K562 (cell line): ENCODE results near the gene UBLCP1. TPM values are rescaled to one million over a fixed set of nuclear protein-coding genes. Genes with fewer than 3 reads are reported as not detected.
A peak's percentile ranks its signal among the peaks of the same experiment; 100 is the strongest.

Source experiments
- ELF2 ChIP-seq: fragments of 250-450 bp; sonication (Bioruptor Pico); IDR thresholded peaks from 2 replicates; pipeline ENCODE4 v1.5.0; 2021; ENCODE audit warnings: mild to moderate bottlenecking
- SP2 ChIP-seq: IDR thresholded peaks from 2 replicates; pipeline ENCODE4 v1.6.1; 2011; ENCODE audit warnings: mild to moderate bottlenecking, low read depth, low read length, moderate library complexity; ENCODE audit not compliant: poor library complexity, severe bottlenecking; ENCODE audit errors: extremely low read depth
- ZNF431 ChIP-seq: sonication (generic); formaldehyde crosslinking; IDR thresholded peaks from 2 replicates; pipeline ENCODE4 v1.8.0; 2022; ENCODE audit warnings: mild to moderate bottlenecking, missing genetic modification reagents
- polyA plus RNA-seq, 8 experiments: library from polyadenylated mRNA; depleted of rRNA in 4 of 8; stranded (reverse) in 5 of 8; unstranded in 3 of 8; fragments of >200 nt; fragmentation: Nextera tagmentation in 2 of 8; fragmentation: Illumina TruSeq in 1 of 8; extraction: Ambion mirVana in 2 of 8; extraction: Trizol in 1 of 8; gene quantifications; 2 replicates each; pipeline versions ENCODE4 v1.2.1 to v1.2.3, GENCODE V29; 2011 to 2014; ENCODE audit warnings: inconsistent platforms in 1 of 8, missing spikeins in 1 of 8
- total RNA-seq, 7 experiments: library from RNA; depleted of rRNA in 6 of 7; stranded (reverse); fragments of >200 nt in 6 of 7; fragmentation: Illumina TruSeq in 2 of 7; extraction: Trizol in 2 of 7; gene quantifications; 2 replicates each; pipeline versions ENCODE4 v1.2.1 to v1.2.3, GENCODE V29; 2011 to 2021; ENCODE audit warnings: low replicate concordance in 1 of 7
- TF ChIP-seq, protein P1 (sequence below): fragments of 450-650 bp; IDR thresholded peaks from 2 replicates; pipeline ENCODE4 v1.6.1; 2016; ENCODE audit warnings: mild to moderate bottlenecking, moderate library complexity
- TF ChIP-seq, protein P2 (sequence below): sonication (generic); formaldehyde crosslinking; IDR thresholded peaks from 2 replicates; pipeline ENCODE4 v1.8.0; 2023; ENCODE audit warnings: missing genetic modification reagents, mild to moderate bottlenecking, borderline replicate concordance

UBLCP1 gene
- total and polyA plus RNA-seq, 9 of the 15 experiments (the other 6 are each of a cell fraction or from before 2014, with no cell fraction given), result 18.8 to 39.8 (median 30.2) TPM

DNA sequence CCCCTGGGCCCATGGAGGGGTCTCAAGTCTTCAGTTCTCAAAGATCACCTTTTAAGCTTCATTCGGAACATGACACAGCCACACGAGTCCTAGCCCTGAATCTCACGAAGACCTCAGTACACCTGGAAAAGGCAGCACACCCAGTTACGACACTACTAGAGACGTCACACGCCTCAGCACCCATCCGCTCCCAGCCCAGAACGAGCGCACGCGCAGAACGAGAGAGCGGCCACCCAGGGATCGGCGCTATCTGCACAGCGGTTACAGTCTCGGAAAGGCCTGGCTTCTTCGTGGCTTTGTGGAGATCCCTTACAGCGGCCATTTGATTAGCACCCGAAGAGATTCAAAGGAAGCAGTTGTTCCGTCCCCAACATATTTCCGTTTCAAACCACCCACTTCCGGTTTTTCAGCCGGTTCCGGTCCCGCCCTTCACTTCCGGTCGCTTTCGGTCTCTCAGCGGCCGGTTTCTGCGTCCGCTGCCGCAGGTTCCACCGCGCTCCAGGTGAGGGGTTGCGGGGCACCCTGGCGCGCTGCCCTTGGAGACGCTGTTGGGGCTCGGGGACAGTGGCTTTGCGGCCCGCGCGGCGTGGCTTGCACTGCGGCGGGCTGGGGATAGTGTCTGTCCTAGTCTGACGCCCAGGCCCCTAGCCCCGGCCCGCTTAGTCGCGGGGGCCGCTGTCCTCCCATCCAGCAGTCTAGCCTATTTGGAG lies at the start of gene UBLCP1 (continued):
- TF ChIP-seq, protein P1, sequence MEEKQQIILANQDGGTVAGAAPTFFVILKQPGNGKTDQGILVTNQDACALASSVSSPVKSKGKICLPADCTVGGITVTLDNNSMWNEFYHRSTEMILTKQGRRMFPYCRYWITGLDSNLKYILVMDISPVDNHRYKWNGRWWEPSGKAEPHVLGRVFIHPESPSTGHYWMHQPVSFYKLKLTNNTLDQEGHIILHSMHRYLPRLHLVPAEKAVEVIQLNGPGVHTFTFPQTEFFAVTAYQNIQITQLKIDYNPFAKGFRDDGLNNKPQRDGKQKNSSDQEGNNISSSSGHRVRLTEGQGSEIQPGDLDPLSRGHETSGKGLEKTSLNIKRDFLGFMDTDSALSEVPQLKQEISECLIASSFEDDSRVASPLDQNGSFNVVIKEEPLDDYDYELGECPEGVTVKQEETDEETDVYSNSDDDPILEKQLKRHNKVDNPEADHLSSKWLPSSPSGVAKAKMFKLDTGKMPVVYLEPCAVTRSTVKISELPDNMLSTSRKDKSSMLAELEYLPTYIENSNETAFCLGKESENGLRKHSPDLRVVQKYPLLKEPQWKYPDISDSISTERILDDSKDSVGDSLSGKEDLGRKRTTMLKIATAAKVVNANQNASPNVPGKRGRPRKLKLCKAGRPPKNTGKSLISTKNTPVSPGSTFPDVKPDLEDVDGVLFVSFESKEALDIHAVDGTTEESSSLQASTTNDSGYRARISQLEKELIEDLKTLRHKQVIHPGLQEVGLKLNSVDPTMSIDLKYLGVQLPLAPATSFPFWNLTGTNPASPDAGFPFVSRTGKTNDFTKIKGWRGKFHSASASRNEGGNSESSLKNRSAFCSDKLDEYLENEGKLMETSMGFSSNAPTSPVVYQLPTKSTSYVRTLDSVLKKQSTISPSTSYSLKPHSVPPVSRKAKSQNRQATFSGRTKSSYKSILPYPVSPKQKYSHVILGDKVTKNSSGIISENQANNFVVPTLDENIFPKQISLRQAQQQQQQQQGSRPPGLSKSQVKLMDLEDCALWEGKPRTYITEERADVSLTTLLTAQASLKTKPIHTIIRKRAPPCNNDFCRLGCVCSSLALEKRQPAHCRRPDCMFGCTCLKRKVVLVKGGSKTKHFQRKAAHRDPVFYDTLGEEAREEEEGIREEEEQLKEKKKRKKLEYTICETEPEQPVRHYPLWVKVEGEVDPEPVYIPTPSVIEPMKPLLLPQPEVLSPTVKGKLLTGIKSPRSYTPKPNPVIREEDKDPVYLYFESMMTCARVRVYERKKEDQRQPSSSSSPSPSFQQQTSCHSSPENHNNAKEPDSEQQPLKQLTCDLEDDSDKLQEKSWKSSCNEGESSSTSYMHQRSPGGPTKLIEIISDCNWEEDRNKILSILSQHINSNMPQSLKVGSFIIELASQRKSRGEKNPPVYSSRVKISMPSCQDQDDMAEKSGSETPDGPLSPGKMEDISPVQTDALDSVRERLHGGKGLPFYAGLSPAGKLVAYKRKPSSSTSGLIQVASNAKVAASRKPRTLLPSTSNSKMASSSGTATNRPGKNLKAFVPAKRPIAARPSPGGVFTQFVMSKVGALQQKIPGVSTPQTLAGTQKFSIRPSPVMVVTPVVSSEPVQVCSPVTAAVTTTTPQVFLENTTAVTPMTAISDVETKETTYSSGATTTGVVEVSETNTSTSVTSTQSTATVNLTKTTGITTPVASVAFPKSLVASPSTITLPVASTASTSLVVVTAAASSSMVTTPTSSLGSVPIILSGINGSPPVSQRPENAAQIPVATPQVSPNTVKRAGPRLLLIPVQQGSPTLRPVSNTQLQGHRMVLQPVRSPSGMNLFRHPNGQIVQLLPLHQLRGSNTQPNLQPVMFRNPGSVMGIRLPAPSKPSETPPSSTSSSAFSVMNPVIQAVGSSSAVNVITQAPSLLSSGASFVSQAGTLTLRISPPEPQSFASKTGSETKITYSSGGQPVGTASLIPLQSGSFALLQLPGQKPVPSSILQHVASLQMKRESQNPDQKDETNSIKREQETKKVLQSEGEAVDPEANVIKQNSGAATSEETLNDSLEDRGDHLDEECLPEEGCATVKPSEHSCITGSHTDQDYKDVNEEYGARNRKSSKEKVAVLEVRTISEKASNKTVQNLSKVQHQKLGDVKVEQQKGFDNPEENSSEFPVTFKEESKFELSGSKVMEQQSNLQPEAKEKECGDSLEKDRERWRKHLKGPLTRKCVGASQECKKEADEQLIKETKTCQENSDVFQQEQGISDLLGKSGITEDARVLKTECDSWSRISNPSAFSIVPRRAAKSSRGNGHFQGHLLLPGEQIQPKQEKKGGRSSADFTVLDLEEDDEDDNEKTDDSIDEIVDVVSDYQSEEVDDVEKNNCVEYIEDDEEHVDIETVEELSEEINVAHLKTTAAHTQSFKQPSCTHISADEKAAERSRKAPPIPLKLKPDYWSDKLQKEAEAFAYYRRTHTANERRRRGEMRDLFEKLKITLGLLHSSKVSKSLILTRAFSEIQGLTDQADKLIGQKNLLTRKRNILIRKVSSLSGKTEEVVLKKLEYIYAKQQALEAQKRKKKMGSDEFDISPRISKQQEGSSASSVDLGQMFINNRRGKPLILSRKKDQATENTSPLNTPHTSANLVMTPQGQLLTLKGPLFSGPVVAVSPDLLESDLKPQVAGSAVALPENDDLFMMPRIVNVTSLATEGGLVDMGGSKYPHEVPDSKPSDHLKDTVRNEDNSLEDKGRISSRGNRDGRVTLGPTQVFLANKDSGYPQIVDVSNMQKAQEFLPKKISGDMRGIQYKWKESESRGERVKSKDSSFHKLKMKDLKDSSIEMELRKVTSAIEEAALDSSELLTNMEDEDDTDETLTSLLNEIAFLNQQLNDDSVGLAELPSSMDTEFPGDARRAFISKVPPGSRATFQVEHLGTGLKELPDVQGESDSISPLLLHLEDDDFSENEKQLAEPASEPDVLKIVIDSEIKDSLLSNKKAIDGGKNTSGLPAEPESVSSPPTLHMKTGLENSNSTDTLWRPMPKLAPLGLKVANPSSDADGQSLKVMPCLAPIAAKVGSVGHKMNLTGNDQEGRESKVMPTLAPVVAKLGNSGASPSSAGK, result peak; percentile 77
- TF ChIP-seq SP2 (peak; percentile 9), ELF2 (peak; percentile 79), ZNF431 (no peak)
- TF ChIP-seq, protein P2, sequence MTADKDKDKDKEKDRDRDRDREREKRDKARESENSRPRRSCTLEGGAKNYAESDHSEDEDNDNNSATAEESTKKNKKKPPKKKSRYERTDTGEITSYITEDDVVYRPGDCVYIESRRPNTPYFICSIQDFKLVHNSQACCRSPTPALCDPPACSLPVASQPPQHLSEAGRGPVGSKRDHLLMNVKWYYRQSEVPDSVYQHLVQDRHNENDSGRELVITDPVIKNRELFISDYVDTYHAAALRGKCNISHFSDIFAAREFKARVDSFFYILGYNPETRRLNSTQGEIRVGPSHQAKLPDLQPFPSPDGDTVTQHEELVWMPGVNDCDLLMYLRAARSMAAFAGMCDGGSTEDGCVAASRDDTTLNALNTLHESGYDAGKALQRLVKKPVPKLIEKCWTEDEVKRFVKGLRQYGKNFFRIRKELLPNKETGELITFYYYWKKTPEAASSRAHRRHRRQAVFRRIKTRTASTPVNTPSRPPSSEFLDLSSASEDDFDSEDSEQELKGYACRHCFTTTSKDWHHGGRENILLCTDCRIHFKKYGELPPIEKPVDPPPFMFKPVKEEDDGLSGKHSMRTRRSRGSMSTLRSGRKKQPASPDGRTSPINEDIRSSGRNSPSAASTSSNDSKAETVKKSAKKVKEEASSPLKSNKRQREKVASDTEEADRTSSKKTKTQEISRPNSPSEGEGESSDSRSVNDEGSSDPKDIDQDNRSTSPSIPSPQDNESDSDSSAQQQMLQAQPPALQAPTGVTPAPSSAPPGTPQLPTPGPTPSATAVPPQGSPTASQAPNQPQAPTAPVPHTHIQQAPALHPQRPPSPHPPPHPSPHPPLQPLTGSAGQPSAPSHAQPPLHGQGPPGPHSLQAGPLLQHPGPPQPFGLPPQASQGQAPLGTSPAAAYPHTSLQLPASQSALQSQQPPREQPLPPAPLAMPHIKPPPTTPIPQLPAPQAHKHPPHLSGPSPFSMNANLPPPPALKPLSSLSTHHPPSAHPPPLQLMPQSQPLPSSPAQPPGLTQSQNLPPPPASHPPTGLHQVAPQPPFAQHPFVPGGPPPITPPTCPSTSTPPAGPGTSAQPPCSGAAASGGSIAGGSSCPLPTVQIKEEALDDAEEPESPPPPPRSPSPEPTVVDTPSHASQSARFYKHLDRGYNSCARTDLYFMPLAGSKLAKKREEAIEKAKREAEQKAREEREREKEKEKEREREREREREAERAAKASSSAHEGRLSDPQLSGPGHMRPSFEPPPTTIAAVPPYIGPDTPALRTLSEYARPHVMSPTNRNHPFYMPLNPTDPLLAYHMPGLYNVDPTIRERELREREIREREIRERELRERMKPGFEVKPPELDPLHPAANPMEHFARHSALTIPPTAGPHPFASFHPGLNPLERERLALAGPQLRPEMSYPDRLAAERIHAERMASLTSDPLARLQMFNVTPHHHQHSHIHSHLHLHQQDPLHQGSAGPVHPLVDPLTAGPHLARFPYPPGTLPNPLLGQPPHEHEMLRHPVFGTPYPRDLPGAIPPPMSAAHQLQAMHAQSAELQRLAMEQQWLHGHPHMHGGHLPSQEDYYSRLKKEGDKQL (CRISPR knock-in tag), result no peak
